Measurements from ENCODE around the gene SLC30A7.

- TF ChIP-seq CTCF (conservative IDR thresholded peaks at IDR 0.05; ENCODE audit: low read depth, low read length) (no peak), EZH2 (IDR thresholded peaks at IDR 0.05; ENCODE audit: borderline replicate concordance, low read depth, low read length, poor library complexity, severe bottlenecking) (no peak)
These were observed 54.9 kb downstream of the SLC30A7 start for GRCh38 chr1:100950781-100951180.
